Bronchial epithelial cell (primary cell): Measurements from ENCODE around the gene SMIM34. TPM values are rescaled to one million over a fixed set of nuclear protein-coding genes. Genes with fewer than 3 reads are reported as not detected.

Experiments used
- total RNA-seq: library from RNA; depleted of rRNA; stranded (reverse); fragments of >200 nt; gene quantifications from 2 replicates; pipeline ENCODE4 v1.2.1, GENCODE V29; 2014

The SMIM34 gene
- total RNA-seq, 1 donor from 2014 or later, result 0.79 TPM

Other genes with a start within 250 kb of the SMIM34 start
- not detected in 2 replicates for gene KCNE2, start 59.9 kb downstream of the SMIM34 start, total RNA-seq
- 2.9 and 9.7 TPM in 2 replicates for gene SMIM11, start 48.4 kb downstream of the SMIM34 start, total RNA-seq
- 0.26 and 1.0 TPM in 2 replicates for gene KCNE1, start 88.3 kb upstream of the SMIM34 start, total RNA-seq
- 22.1 and 88.8 TPM in 2 replicates for gene RCAN1, start 191.2 kb upstream of the SMIM34 start, total RNA-seq
- 0.26 TPM in 1 of 2 replicates, not detected in the other for gene CLIC6, start 245.0 kb upstream of the SMIM34 start, total RNA-seq